GM12878 (cell line): ENCODE data around the gene CSH2. TPM values are rescaled to one million over a fixed set of nuclear protein-coding genes. Genes with fewer than 3 reads are reported as not detected.
"Not testable (repeated sequence)": the region's sequence is repeated elsewhere in the genome, so short reads cannot be mapped to it uniquely, and the experiment has no call there.

Experiments used
- ATAC-seq: fragments of 200-7000 bp; cut with Tn5 transposase; 3 replicates; pipeline ENCODE4 v1.9.1; 2020; ENCODE audit warnings: mild to moderate bottlenecking, moderate library complexity
- BruUV-seq: library from RNA; stranded (reverse); fragments of 400-500 nt; replicated peaks from 2 replicates; lab custom pipeline; 2021; lab: Mats Ljungman, UMichigan
- CTCF ChIA-PET: fragments of 300-600 bp; sonication (Branson Sonifier 250); formaldehyde crosslinking; extraction: SDS; loops from one replicate; lab custom pipeline; 2021; ENCODE audit warnings: inconsistent platforms; lab: Yijun Ruan, JAX
- POLR2A ChIA-PET: fragments of 350-600 bp; formaldehyde crosslinking; extraction: SDS; loops from one replicate; lab custom pipeline; 2021; ENCODE audit warnings: inconsistent platforms; lab: Charles Lee
- RAD21 ChIA-PET: fragments of 300-600 bp; sonication (Branson Sonifier 250); formaldehyde crosslinking; loops from one replicate; lab custom pipeline; 2023; ENCODE audit warnings: antibody characterized with exemption; ENCODE audit not compliant: unreplicated experiment; lab: Charles Lee
- SMC1A ChIA-PET: fragments of 300-600 bp; sonication (Branson Sonifier 250); formaldehyde crosslinking; loops from one replicate; lab custom pipeline; 2023; ENCODE audit not compliant: unreplicated experiment, uncharacterized antibody; lab: Charles Lee
- DNase-seq: peaks from one replicate; pipeline ENCODE4 v3.0.0-alpha.2; 2011; ENCODE audit warnings: low read depth, low spot score
- FAIRE-seq: peaks from 3 replicates; lab custom pipeline; 2011; peaks lifted over from hg19 to GRCh38; lab: Jason Lieb, UNC
- H2AFZ ChIP-seq: 2 replicates; pipeline ENCODE4 v1.6.0; 2011; ENCODE audit warnings: low read depth, low read length, control low read depth; ENCODE audit not compliant: control insufficient read depth
- H3K27ac ChIP-seq: 2 replicates; pipeline ENCODE4 v1.5.1; 2011; ENCODE audit warnings: control low read depth; ENCODE audit not compliant: control insufficient read depth, insufficient read depth
- H3K27me3 ChIP-seq, 2 experiments: replicated peaks in 1 of 2; 2 replicates each; pipeline versions ENCODE4 v1.6.0 to v1.6.1; 2011; ENCODE audit warnings: low read length in 1 of 2; ENCODE audit not compliant: control insufficient read depth in 2 of 2, insufficient read depth in 2 of 2
- H3K36me3 ChIP-seq, 2 experiments: 2 replicates each; pipeline ENCODE4 v1.5.1; 2011; ENCODE audit warnings: low read length in 1 of 2; ENCODE audit not compliant: control insufficient read depth in 2 of 2, insufficient read depth in 2 of 2
- H3K4me1 ChIP-seq: 2 replicates; pipeline ENCODE4 v1.6.1; 2011; ENCODE audit warnings: mild to moderate bottlenecking, low read length, moderate library complexity, mixed read lengths; ENCODE audit not compliant: control insufficient read depth, insufficient read depth
- H3K4me2 ChIP-seq: 2 replicates; pipeline ENCODE4 v1.6.0; 2011; ENCODE audit warnings: control low read depth; ENCODE audit not compliant: control insufficient read depth, insufficient read depth
- H3K4me3 ChIP-seq: fragments of 200-600 bp; sonication (generic); 2 replicates; pipeline ENCODE4 v1.5.1; 2016
- H3K79me2 ChIP-seq: 2 replicates; pipeline ENCODE4 v1.6.0; 2011; ENCODE audit warnings: low read length; ENCODE audit not compliant: control insufficient read depth, insufficient read depth
- H3K9ac ChIP-seq: 2 replicates; pipeline ENCODE4 v1.8.0; 2011; ENCODE audit warnings: low read length, control low read depth, mixed read lengths; ENCODE audit not compliant: control insufficient read depth, insufficient read depth
- H3K9me3 ChIP-seq: replicated peaks from 3 replicates; pipeline ENCODE4 v1.5.1; 2011; ENCODE audit warnings: mild to moderate bottlenecking, low read length; ENCODE audit not compliant: control insufficient read depth, insufficient read depth
- H4K20me1 ChIP-seq: 2 replicates; pipeline ENCODE4 v1.6.0; 2011; ENCODE audit not compliant: control insufficient read depth, insufficient read depth
- FOXM1 ChIP-seq: IDR thresholded peaks from 2 replicates; pipeline ENCODE4 v1.6.1; 2012; ENCODE audit warnings: low read depth, mild to moderate bottlenecking, inconsistent platforms, low read length, moderate library complexity
- MXI1 ChIP-seq: fragments of 150-350 bp; IDR thresholded peaks from 2 replicates; pipeline ENCODE4 v1.6.1; 2011; ENCODE audit warnings: low read depth, mild to moderate bottlenecking, inconsistent platforms, low read length, improper control_type of control experiment
- PAX5 ChIP-seq: IDR thresholded peaks from 2 replicates; pipeline ENCODE4 v1.6.1; 2011; ENCODE audit warnings: low read depth, low read length, borderline replicate concordance
- STAT1 ChIP-seq: fragments of 450-650 bp; conservative IDR thresholded peaks from 2 replicates; pipeline ENCODE4 v1.6.1; 2014; ENCODE audit warnings: antibody characterized with exemption, mild to moderate bottlenecking
- WGBS: methylation state at CpG from one replicate; pipeline ENCODE4 v1.1.6; 2016; ENCODE audit warnings: low lambda C conversion rate; ENCODE audit not compliant: insufficient replicate concordance, insufficient coverage; ENCODE audit errors: missing lambda C conversion rate; 5-methylcytosine and 5-hydroxymethylcytosine counted together
- in situ Hi-C: fragments of 300-500 bp; cut with MboI; formaldehyde crosslinking; loops from 9 replicates; pipeline ENCODE4 v1.14.3; 2018; ENCODE audit warnings: mixed read lengths
- intact Hi-C: fragments of 100-400 bp; cut with micrococcal nuclease; formaldehyde crosslinking; loops from one replicate; pipeline ENCODE4 v1.14.2; 2022; ENCODE audit not compliant: unreplicated experiment
- polyA plus RNA-seq, 11 experiments: library from polyadenylated mRNA; depleted of rRNA in 4 of 11; unstranded in 6 of 11; stranded (reverse) in 5 of 11; fragments of >200 nt; fragmentation: Nextera tagmentation in 4 of 11; fragmentation: Illumina TruSeq in 1 of 11; extraction: Ambion mirVana in 4 of 11; extraction: Trizol in 1 of 11; gene quantifications; 1 replicate in 1 of 11; 2 replicates in 10 of 11; pipeline versions ENCODE4 v1.2.1 to v1.2.3, GENCODE V29; 2011 to 2016; ENCODE audit warnings: inconsistent platforms in 2 of 11, missing spikeins in 2 of 11, low read depth in 1 of 11
- total RNA-seq, 4 experiments: library from RNA; depleted of rRNA in 3 of 4; stranded (reverse); fragments of >200 nt in 3 of 4; fragmentation: Illumina TruSeq in 1 of 4; extraction: Trizol in 1 of 4; gene quantifications; 2 replicates each; pipeline versions ENCODE4 v1.2.1 to v1.2.3, GENCODE V29; 2013 to 2021
- TF ChIP-seq, protein P1 (sequence below), 3 experiments: IDR thresholded peaks in 2 of 3; conservative IDR thresholded peaks in 1 of 3; 2 replicates each; pipeline ENCODE4 v1.5.1; 2011; ENCODE audit warnings: low read depth in 3 of 3, low read length in 3 of 3, mild to moderate bottlenecking in 3 of 3, control low read depth in 2 of 3, moderate library complexity in 2 of 3, inconsistent platforms in 1 of 3, mixed read lengths in 1 of 3; ENCODE audit not compliant: control insufficient read depth in 2 of 3, insufficient read depth in 1 of 3; ENCODE audit errors: extremely low read depth in 1 of 3

Gene CSH2
- total and polyA plus RNA-seq, 10 of the 15 experiments (the other 5 are each of a cell fraction or from before 2014, with no cell fraction given), result not detected

DNA sequence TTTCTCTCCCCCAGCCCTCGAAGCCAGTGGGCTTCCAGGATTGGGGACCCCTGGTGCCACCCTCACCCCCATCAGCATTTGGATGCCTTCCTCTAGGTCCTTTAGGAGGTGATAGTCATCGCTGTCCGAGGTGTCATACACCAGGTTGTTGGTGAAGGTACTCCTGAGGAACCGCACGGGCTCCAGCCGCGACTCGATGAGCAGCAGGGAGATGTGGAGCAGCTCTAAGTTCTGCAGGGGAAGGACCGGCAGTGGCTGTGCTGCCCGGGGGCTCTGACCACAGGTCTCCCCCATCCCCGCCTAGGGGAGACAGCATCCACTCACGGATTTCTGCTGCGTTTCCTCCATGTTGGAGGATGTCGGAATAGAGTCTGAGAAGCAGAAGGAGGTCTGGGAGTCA is 36.6 kb upstream of the CSH2 start (continued):
- TF ChIP-seq STAT1, result no peak
- TF ChIP-seq MXI1, result no peak
- TF ChIP-seq FOXM1, result no peak
- no peak for TF ChIP-seq PAX5

DNA sequence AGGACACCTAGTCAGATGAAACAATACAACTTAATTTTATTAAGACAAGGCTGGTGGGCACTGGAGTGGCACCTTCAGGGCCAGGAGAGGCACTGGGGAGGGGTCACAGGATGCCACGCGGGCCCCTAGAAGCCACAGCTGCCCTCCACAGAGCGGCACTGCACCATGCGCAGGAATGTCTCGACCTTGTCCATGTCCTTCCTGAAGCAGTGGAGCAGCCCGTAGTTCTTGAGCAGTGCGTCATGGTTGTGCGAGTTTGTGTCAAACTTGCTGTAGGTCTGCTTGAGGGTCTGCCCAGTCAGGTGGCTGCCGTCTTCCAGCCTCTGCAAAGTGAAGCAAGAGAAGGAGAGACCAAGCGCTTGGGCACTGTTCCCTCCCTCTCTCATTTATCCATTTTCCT is 36.1 kb upstream of the CSH2 start:
- H3K4me3 ChIP-seq, H4K20me1 ChIP-seq, H3K27me3 ChIP-seq, in situ Hi-C loops, FAIRE-seq, H2AFZ ChIP-seq, H3K4me1 ChIP-seq, H3K4me2 ChIP-seq, POLR2A ChIA-PET, H3K79me2 ChIP-seq, H3K9me3 ChIP-seq, ATAC-seq, H3K36me3 ChIP-seq, H3K27ac ChIP-seq, intact Hi-C loops, SMC1A ChIA-PET, H3K9ac ChIP-seq, BruUV-seq, DNase-seq: not testable (repeated sequence)
- RAD21 ChIA-PET, result interaction anchor here (4.4 kb wide), 1 partner anchor 37 kb away, joined by 34 read pairs; no protein-coding TSS in a partner anchor
- WGBS, result 57% methylated on average over 10 of the region's 10 CpGs
- CTCF ChIA-PET, result interaction anchor here (2.9 to 17.4 kb wide), 5 partner anchors 37 to 223 kb away, joined by 8 to 481 read pairs (median 315); partner anchors contain the start of genes ERN1 and ICAM2

DNA sequence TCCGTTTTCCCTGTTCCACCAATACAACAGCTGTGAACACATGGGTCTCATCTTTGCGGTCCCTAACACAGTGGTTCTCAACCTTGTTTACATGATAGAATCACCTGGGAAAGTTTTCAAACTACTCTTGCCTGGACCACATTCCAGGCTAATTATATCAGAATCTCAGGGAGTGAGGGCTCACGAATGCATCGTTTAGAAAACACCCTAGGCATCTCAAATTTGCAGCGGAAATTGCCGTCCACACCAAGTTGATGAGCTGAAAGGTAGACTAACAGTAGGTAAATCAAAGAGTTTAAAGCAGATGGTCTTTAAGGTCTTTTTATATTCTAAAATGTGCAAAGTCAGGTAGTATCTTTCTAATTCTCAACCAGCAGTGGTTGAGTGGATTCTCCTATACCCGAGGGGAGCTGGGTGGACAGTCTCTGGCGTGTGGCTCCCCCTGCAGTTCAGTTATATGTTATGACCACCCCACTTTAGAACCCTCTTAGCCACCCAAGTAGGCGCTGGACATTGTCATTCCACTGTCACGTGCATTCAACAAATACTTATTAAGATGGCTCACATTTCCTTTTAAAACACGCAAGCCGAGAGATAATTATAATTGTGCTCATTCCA is 33.8 kb upstream of the CSH2 start:
- TF ChIP-seq, protein P1, sequence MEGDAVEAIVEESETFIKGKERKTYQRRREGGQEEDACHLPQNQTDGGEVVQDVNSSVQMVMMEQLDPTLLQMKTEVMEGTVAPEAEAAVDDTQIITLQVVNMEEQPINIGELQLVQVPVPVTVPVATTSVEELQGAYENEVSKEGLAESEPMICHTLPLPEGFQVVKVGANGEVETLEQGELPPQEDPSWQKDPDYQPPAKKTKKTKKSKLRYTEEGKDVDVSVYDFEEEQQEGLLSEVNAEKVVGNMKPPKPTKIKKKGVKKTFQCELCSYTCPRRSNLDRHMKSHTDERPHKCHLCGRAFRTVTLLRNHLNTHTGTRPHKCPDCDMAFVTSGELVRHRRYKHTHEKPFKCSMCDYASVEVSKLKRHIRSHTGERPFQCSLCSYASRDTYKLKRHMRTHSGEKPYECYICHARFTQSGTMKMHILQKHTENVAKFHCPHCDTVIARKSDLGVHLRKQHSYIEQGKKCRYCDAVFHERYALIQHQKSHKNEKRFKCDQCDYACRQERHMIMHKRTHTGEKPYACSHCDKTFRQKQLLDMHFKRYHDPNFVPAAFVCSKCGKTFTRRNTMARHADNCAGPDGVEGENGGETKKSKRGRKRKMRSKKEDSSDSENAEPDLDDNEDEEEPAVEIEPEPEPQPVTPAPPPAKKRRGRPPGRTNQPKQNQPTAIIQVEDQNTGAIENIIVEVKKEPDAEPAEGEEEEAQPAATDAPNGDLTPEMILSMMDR (IDR thresholded peaks at IDR 0.05 in 2 of 3, conservative IDR thresholded peaks at IDR 0.05 in 1 of 3; ENCODE audit: control insufficient read depth in 2 of 3, extremely low read depth in 1 of 3, insufficient read depth in 1 of 3, low read depth in 3 of 3, low read length in 3 of 3), result peak in 2 of 3 experiments; percentile 21 to 23; a peak in 2 of 6 replicates
- ChIA-PET SMC1A (interaction anchor here (0.8 to 1.4 kb wide), 6 partner anchors 9 to 226 kb away, joined by 3 to 4 read pairs (median 3); no protein-coding TSS in a partner anchor), CTCF (interaction anchor here (0.7 to 2.3 kb wide), 11 partner anchors 19 to 373 kb away, joined by 3 to 16 read pairs (median 5); no protein-coding TSS in a partner anchor)
- RAD21 ChIA-PET, H3K4me2 ChIP-seq, H3K4me1 ChIP-seq, H3K9ac ChIP-seq, H3K36me3 ChIP-seq, H3K27me3 ChIP-seq, DNase-seq, H3K27ac ChIP-seq, H3K9me3 ChIP-seq, H3K79me2 ChIP-seq, H3K4me3 ChIP-seq, BruUV-seq, FAIRE-seq, intact Hi-C loops, in situ Hi-C loops, H4K20me1 ChIP-seq, POLR2A ChIA-PET, H2AFZ ChIP-seq: not testable (repeated sequence)
- 26% methylated on average over 11 of the region's 12 CpGs for WGBS
- peak; percentile 86 for ATAC-seq
